GM12878 (cell line): ENCODE measurements around the gene FGGY. TPM values are rescaled to one million over a fixed set of nuclear protein-coding genes. Genes with fewer than 3 reads are reported as not detected.

Experiments used
- ATAC-seq: fragments of 200-7000 bp; cut with Tn5 transposase; 3 replicates; pipeline ENCODE4 v1.9.1; 2020; ENCODE audit warnings: mild to moderate bottlenecking, moderate library complexity
- BruUV-seq: library from RNA; stranded (reverse); fragments of 400-500 nt; replicated peaks from 2 replicates; lab custom pipeline; 2021; lab: Mats Ljungman, UMichigan
- CTCF ChIA-PET: fragments of 300-600 bp; sonication (Branson Sonifier 250); formaldehyde crosslinking; extraction: SDS; loops from one replicate; lab custom pipeline; 2021; ENCODE audit warnings: inconsistent platforms; lab: Yijun Ruan, JAX
- POLR2A ChIA-PET: fragments of 350-600 bp; formaldehyde crosslinking; extraction: SDS; loops from one replicate; lab custom pipeline; 2021; ENCODE audit warnings: inconsistent platforms; lab: Charles Lee
- RAD21 ChIA-PET: fragments of 300-600 bp; sonication (Branson Sonifier 250); formaldehyde crosslinking; loops from one replicate; lab custom pipeline; 2023; ENCODE audit warnings: antibody characterized with exemption; ENCODE audit not compliant: unreplicated experiment; lab: Charles Lee
- SMC1A ChIA-PET: fragments of 300-600 bp; sonication (Branson Sonifier 250); formaldehyde crosslinking; loops from one replicate; lab custom pipeline; 2023; ENCODE audit not compliant: unreplicated experiment, uncharacterized antibody; lab: Charles Lee
- DNase-seq: peaks from one replicate; pipeline ENCODE4 v3.0.0-alpha.2; 2011; ENCODE audit warnings: low read depth, low spot score
- FAIRE-seq: peaks from 3 replicates; lab custom pipeline; 2011; peaks lifted over from hg19 to GRCh38; lab: Jason Lieb, UNC
- H2AFZ ChIP-seq: 2 replicates; pipeline ENCODE4 v1.6.0; 2011; ENCODE audit warnings: low read depth, low read length, control low read depth; ENCODE audit not compliant: control insufficient read depth
- H3K27ac ChIP-seq: 2 replicates; pipeline ENCODE4 v1.5.1; 2011; ENCODE audit warnings: control low read depth; ENCODE audit not compliant: control insufficient read depth, insufficient read depth
- H3K27me3 ChIP-seq, 2 experiments: replicated peaks in 1 of 2; 2 replicates each; pipeline versions ENCODE4 v1.6.0 to v1.6.1; 2011; ENCODE audit warnings: low read length in 1 of 2; ENCODE audit not compliant: control insufficient read depth in 2 of 2, insufficient read depth in 2 of 2
- H3K36me3 ChIP-seq, 2 experiments: 2 replicates each; pipeline ENCODE4 v1.5.1; 2011; ENCODE audit warnings: low read length in 1 of 2; ENCODE audit not compliant: control insufficient read depth in 2 of 2, insufficient read depth in 2 of 2
- H3K4me1 ChIP-seq: 2 replicates; pipeline ENCODE4 v1.6.1; 2011; ENCODE audit warnings: mild to moderate bottlenecking, low read length, moderate library complexity, mixed read lengths; ENCODE audit not compliant: control insufficient read depth, insufficient read depth
- H3K4me2 ChIP-seq: 2 replicates; pipeline ENCODE4 v1.6.0; 2011; ENCODE audit warnings: control low read depth; ENCODE audit not compliant: control insufficient read depth, insufficient read depth
- H3K4me3 ChIP-seq: fragments of 200-600 bp; sonication (generic); 2 replicates; pipeline ENCODE4 v1.5.1; 2016
- H3K79me2 ChIP-seq: 2 replicates; pipeline ENCODE4 v1.6.0; 2011; ENCODE audit warnings: low read length; ENCODE audit not compliant: control insufficient read depth, insufficient read depth
- H3K9ac ChIP-seq: 2 replicates; pipeline ENCODE4 v1.8.0; 2011; ENCODE audit warnings: low read length, control low read depth, mixed read lengths; ENCODE audit not compliant: control insufficient read depth, insufficient read depth
- H3K9me3 ChIP-seq: replicated peaks from 3 replicates; pipeline ENCODE4 v1.5.1; 2011; ENCODE audit warnings: mild to moderate bottlenecking, low read length; ENCODE audit not compliant: control insufficient read depth, insufficient read depth
- H4K20me1 ChIP-seq: 2 replicates; pipeline ENCODE4 v1.6.0; 2011; ENCODE audit not compliant: control insufficient read depth, insufficient read depth
- BCL11A ChIP-seq: IDR thresholded peaks from 2 replicates; pipeline ENCODE4 v1.6.1; 2011; ENCODE audit warnings: low read depth, low read length
- CHD4 ChIP-seq: fragments of 200-600 bp; sonication (generic); IDR thresholded peaks from 2 replicates; pipeline ENCODE4 v1.6.1; 2016; ENCODE audit warnings: mild to moderate bottlenecking
- GABPA ChIP-seq: IDR thresholded peaks from 2 replicates; pipeline ENCODE4 v1.6.1; 2014; ENCODE audit warnings: antibody characterized with exemption, low read depth, mild to moderate bottlenecking, inconsistent platforms
- HDAC6 ChIP-seq: fragments of 200-600 bp; sonication (generic); IDR thresholded peaks from one replicate; pipeline ENCODE4 v1.8.0; 2017; ENCODE audit warnings: antibody characterized with exemption; ENCODE audit not compliant: unreplicated experiment
- MTA2 ChIP-seq: fragments of 450-650 bp; IDR thresholded peaks from 2 replicates; pipeline ENCODE4 v1.6.1; 2016; ENCODE audit warnings: low read depth, mild to moderate bottlenecking, moderate library complexity
- MXI1 ChIP-seq: fragments of 150-350 bp; IDR thresholded peaks from 2 replicates; pipeline ENCODE4 v1.6.1; 2011; ENCODE audit warnings: low read depth, mild to moderate bottlenecking, inconsistent platforms, low read length, improper control_type of control experiment
- RUNX3 ChIP-seq: IDR thresholded peaks from 2 replicates; pipeline ENCODE4 v1.6.1; 2012; ENCODE audit warnings: low read length, inconsistent platforms
- in situ Hi-C: fragments of 300-500 bp; cut with MboI; formaldehyde crosslinking; loops from 9 replicates; pipeline ENCODE4 v1.14.3; 2018; ENCODE audit warnings: mixed read lengths
- intact Hi-C: fragments of 100-400 bp; cut with micrococcal nuclease; formaldehyde crosslinking; loops from one replicate; pipeline ENCODE4 v1.14.2; 2022; ENCODE audit not compliant: unreplicated experiment
- polyA plus RNA-seq, 11 experiments: library from polyadenylated mRNA; depleted of rRNA in 4 of 11; unstranded in 6 of 11; stranded (reverse) in 5 of 11; fragments of >200 nt; fragmentation: Nextera tagmentation in 4 of 11; fragmentation: Illumina TruSeq in 1 of 11; extraction: Ambion mirVana in 4 of 11; extraction: Trizol in 1 of 11; gene quantifications; 1 replicate in 1 of 11; 2 replicates in 10 of 11; pipeline versions ENCODE4 v1.2.1 to v1.2.3, GENCODE V29; 2011 to 2016; ENCODE audit warnings: inconsistent platforms in 2 of 11, missing spikeins in 2 of 11, low read depth in 1 of 11
- total RNA-seq, 4 experiments: library from RNA; depleted of rRNA in 3 of 4; stranded (reverse); fragments of >200 nt in 3 of 4; fragmentation: Illumina TruSeq in 1 of 4; extraction: Trizol in 1 of 4; gene quantifications; 2 replicates each; pipeline versions ENCODE4 v1.2.1 to v1.2.3, GENCODE V29; 2013 to 2021
- TF ChIP-seq, protein P1 (sequence below): fragments of 450-650 bp; IDR thresholded peaks from 2 replicates; pipeline ENCODE4 v1.6.1; 2016; ENCODE audit warnings: mild to moderate bottlenecking
- TF ChIP-seq, protein P2 (sequence below): IDR thresholded peaks from 2 replicates; pipeline ENCODE4 v1.6.1; 2011; ENCODE audit warnings: low read depth, mild to moderate bottlenecking, low read length, moderate library complexity, borderline replicate concordance; ENCODE audit errors: extremely low read depth

Gene FGGY
- total and polyA plus RNA-seq, 10 of the 15 experiments (the other 5 are each of a cell fraction or from before 2014, with no cell fraction given) = 6.2 to 11.9 (median 7.5) TPM

DNA sequence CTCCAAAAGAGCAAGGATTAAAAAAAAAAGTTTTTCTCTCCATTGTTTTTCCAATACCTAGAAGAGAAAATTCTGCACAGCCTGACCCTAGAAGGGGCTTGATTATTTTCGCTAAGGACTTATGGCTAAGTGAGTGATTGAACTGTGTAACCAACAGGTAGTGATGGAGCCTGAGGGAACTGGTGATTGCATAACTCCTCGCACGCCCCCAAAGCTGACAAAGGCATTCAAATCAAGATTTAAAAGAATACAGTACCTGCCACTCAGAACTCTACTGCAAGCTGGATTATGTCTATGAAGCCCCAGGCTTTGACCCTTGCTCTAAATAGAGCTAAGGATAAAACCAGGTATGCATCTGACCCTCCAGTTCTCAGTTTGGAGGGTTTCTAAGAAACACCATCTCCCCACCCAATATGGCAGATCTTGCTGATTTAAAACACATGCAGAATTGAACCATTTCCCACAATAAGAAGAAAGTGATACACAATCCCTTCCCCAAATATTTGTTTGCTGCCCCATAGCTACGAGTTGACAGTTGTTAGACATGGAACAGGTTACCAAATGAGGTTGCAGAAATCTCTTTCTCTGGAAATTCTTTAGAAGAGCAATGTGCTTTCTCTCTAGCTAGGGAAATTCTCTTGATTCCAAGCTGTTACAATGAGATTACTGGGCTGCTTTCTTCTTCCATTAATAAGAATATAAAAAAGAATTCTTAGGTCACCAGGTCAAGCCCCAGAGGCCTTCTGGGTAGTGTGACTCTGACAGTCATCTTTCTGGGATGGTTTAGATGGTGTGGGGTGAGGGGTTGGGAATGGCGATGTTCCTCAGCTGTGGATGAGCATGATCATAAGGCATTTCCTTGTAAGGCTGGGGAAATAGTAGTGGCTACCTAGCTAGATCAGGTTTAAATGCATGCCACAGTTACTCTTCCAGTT, 35.1 kb downstream of the FGGY start (continued):
- TF ChIP-seq, protein P1, sequence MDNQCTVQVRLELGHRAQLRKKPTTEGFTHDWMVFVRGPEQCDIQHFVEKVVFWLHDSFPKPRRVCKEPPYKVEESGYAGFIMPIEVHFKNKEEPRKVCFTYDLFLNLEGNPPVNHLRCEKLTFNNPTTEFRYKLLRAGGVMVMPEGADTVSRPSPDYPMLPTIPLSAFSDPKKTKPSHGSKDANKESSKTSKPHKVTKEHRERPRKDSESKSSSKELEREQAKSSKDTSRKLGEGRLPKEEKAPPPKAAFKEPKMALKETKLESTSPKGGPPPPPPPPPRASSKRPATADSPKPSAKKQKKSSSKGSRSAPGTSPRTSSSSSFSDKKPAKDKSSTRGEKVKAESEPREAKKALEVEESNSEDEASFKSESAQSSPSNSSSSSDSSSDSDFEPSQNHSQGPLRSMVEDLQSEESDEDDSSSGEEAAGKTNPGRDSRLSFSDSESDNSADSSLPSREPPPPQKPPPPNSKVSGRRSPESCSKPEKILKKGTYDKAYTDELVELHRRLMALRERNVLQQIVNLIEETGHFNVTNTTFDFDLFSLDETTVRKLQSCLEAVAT = no peak
- no peak for TF ChIP-seq GABPA
- TF ChIP-seq MTA2 = no peak
- TF ChIP-seq BCL11A = no peak
- no peak for TF ChIP-seq HDAC6

DNA sequence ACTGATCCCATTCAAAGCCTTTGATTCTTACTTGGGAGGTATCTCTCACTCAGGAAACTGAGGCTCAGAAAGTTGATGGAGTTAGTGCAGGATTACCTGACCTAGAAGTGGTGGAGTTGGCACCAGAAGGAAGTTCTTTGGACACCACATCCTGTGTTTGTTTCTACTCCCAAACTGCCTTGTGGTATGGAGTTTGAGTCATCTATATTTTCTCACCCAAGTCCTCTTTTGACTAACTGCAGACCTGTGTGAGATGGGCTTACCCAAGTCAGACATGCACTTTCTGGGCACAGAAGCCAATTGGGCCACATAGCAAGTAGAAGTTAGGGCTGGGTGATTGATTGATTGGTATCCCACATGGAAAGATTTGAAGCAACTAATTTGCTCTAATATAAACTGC, 36.1 kb downstream of the FGGY start:
- no peak overlapping the region for H3K4me3 ChIP-seq
- DNase-seq (no peak), ATAC-seq (peak; percentile 76), FAIRE-seq (no peak)
- in situ Hi-C loops (no loop called here), intact Hi-C loops (no loop called here)
- ChIA-PET SMC1A (interaction anchor here (0.7 kb wide), 1 partner anchor 21 kb away, joined by 4 read pairs; no protein-coding TSS in a partner anchor), RAD21 (interaction anchor here (0.5 kb wide), 1 partner anchor 1708 kb away, joined by 3 read pairs; no protein-coding TSS in a partner anchor), CTCF (interaction anchor here (0.9 to 1.0 kb wide), 3 partner anchors 10 to 366 kb away, joined by 3 read pairs; no protein-coding TSS in a partner anchor), POLR2A (no interaction called here)
- peaks cover 3% of the 10 kb centered on the region for H3K4me1 ChIP-seq
- peak; percentile 51 for TF ChIP-seq RUNX3
- TF ChIP-seq, protein P2, sequence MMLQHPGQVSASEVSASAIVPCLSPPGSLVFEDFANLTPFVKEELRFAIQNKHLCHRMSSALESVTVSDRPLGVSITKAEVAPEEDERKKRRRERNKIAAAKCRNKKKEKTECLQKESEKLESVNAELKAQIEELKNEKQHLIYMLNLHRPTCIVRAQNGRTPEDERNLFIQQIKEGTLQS = no peak
- TF ChIP-seq CHD4 = no peak
- no peak for TF ChIP-seq MXI1
- H3K36me3 ChIP-seq = no peaks in the 10 kb centered on the region; a peak in 1 of 4 replicates
- H3K27me3 ChIP-seq = no peaks in the 10 kb centered on the region
- no peak overlapping the region for H3K27ac ChIP-seq
- H3K9ac ChIP-seq = no peak overlapping the region
- no peak overlapping the region for H3K4me2 ChIP-seq
- H2AFZ ChIP-seq = no peak overlapping the region
- BruUV-seq = no TSS peak
- no peaks in the 10 kb centered on the region for H4K20me1 ChIP-seq
- no peaks in the 10 kb centered on the region for H3K79me2 ChIP-seq
- H3K9me3 ChIP-seq = no peaks in the 10 kb centered on the region
